SU-DHL-6 (cell line): ENCODE results near the gene TAF5L.
A peak's percentile ranks its signal among the peaks of the same experiment; 100 is the strongest.
"Not testable (repeated sequence)": the region's sequence is repeated elsewhere in the genome, so short reads cannot be mapped to it uniquely, and the experiment has no call there.

Experiments
- H2AFZ ChIP-seq: fragments of 200-600 bp; sonication (generic); 2 replicates; pipeline ENCODE4 v1.6.1; 2014; ENCODE audit warnings: low read depth, mild to moderate bottlenecking, moderate library complexity, mixed read lengths, antibody characterized with exemption, low read length; ENCODE audit not compliant: severe bottlenecking
- H3F3A ChIP-seq: fragments of 200-600 bp; shearing (Covaris generic); 2 replicates; pipeline ENCODE4 v1.6.0; 2016; ENCODE audit warnings: antibody characterized with exemption, mild to moderate bottlenecking; ENCODE audit not compliant: insufficient read depth
- H3K27ac ChIP-seq: fragments of 200-600 bp; sonication (generic); 2 replicates; pipeline ENCODE4 v1.5.1; 2016; ENCODE audit warnings: low read depth, mild to moderate bottlenecking, low read length, moderate library complexity, mixed read lengths
- H3K27me3 ChIP-seq: fragments of 200-600 bp; sonication (generic), shearing (Covaris generic); 2 replicates; pipeline ENCODE4 v1.6.0; 2014; ENCODE audit warnings: mild to moderate bottlenecking, low read length
- H3K36me3 ChIP-seq: fragments of 200-600 bp; sonication (generic); 2 replicates; pipeline ENCODE4 v1.6.1; 2014; ENCODE audit warnings: mild to moderate bottlenecking, low read length, mixed read lengths
- H3K4me2 ChIP-seq: fragments of 300-600, 200-600 bp; shearing (Covaris generic), sonication (generic); 2 replicates; pipeline ENCODE4 v1.6.0; 2014; ENCODE audit warnings: low read length, low read depth, mild to moderate bottlenecking; ENCODE audit not compliant: poor library complexity, severe bottlenecking
- H3K4me3 ChIP-seq: fragments of 200-600 bp; sonication (generic); 2 replicates; pipeline ENCODE4 v1.5.1; 2014; ENCODE audit warnings: antibody characterized with exemption, low read length, mild to moderate bottlenecking, mixed read lengths; ENCODE audit not compliant: insufficient read depth, poor library complexity, severe bottlenecking
- H3K79me2 ChIP-seq: fragments of 200-600 bp; sonication (generic); 2 replicates; pipeline ENCODE4 v1.6.1; 2014; ENCODE audit warnings: mild to moderate bottlenecking, low read length, moderate library complexity; ENCODE audit not compliant: insufficient read depth
- H3K9ac ChIP-seq: fragments of 200-600 bp; sonication (generic); 2 replicates; pipeline ENCODE4 v1.7.0; 2014; ENCODE audit warnings: mild to moderate bottlenecking, low read length
- H3K9me2 ChIP-seq: fragments of 200-600 bp; sonication (generic); replicated peaks from 2 replicates; pipeline ENCODE4 v1.6.1; 2014; ENCODE audit warnings: low read length; ENCODE audit not compliant: insufficient read depth
- H3K9me3 ChIP-seq: fragments of 200-600 bp; sonication (generic); 2 replicates; pipeline ENCODE4 v1.6.1; 2014; ENCODE audit warnings: low read length, mixed read lengths; ENCODE audit not compliant: insufficient read depth
- H4K20me1 ChIP-seq: fragments of 200-600 bp; sonication (generic); 2 replicates; pipeline ENCODE4 v1.6.1; 2014; ENCODE audit warnings: low read depth, mild to moderate bottlenecking, antibody characterized with exemption, low read length, moderate library complexity, mixed read lengths
- CTCF ChIP-seq: fragments of 200-600 bp; sonication (generic); IDR thresholded peaks from one replicate; pipeline ENCODE4 v1.5.1; 2017; ENCODE audit warnings: antibody characterized with exemption, mild to moderate bottlenecking, low read length, moderate library complexity; ENCODE audit not compliant: insufficient read depth, poor library complexity, severe bottlenecking
- EZH2phosphoT487 ChIP-seq: fragments of 200-600 bp; sonication (generic), shearing (Covaris generic); conservative IDR thresholded peaks from 2 replicates; pipeline ENCODE4 v1.6.1; 2018; ENCODE audit warnings: mild to moderate bottlenecking, antibody characterized with exemption, low read length, moderate library complexity, mixed read lengths

The TAF5L gene

DNA sequence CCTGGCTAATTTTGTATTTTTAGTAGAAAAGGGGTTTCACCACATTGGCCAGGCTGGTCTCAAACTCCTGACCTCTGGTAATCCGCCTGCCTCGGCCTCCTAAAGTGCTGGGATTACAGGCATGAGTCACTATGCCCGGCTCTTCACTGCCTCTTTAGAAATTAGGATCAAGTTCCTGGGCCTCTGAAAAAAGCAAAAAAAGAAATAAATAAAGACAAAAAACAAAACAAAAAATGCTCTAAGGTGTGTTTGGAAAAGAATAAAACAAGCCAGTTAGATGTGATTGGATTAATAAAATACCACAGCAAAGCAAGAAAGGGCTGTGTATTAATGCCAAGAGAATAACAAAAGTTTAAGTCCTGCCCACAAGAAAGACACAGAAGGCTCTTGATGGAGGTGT is 63.2 kb downstream of the TAF5L start:
- Histone ChIP-seq H3K79me2 (peaks cover 2% of the 10 kb centered on the region), H3K27me3 (no peaks in the 10 kb centered on the region), H3K4me3 (no peak overlapping the region), H3F3A (0 out of 2 replicates have a peak, but pooled peaks cover 1% of the 10 kb centered on the region), H3K4me2 (no peak overlapping the region), H3K36me3 (no peaks in the 10 kb centered on the region), H3K9me3 (no peaks in the 10 kb centered on the region), H3K9ac (no peak overlapping the region), H3K27ac (no peak overlapping the region), H2AFZ (no peak overlapping the region), H4K20me1 (no peaks in the 10 kb centered on the region), H3K9me2 (no peaks in the 10 kb centered on the region)
- TF ChIP-seq CTCF (no peak), EZH2phosphoT487 (no peak)

GRCh38 chr1:229561141-229561540 is 64.8 kb downstream of the TAF5L start:
- Histone ChIP-seq H3K9ac (no peak overlapping the region), H3K9me2 (no peaks in the 10 kb centered on the region), H3K36me3 (no peaks in the 10 kb centered on the region), H3F3A (0 out of 2 replicates have a peak, but pooled peaks cover 9% of the 10 kb centered on the region), H3K79me2 (peaks cover 18% of the 10 kb centered on the region), H3K4me2 (no peak overlapping the region), H2AFZ (no peak overlapping the region), H3K27ac (no peak overlapping the region), H3K27me3 (no peaks in the 10 kb centered on the region), H3K9me3 (no peaks in the 10 kb centered on the region), H4K20me1 (no peaks in the 10 kb centered on the region), H3K4me3 (no peak overlapping the region)
- no peak for TF ChIP-seq CTCF
- TF ChIP-seq EZH2phosphoT487 = no peak

DNA sequence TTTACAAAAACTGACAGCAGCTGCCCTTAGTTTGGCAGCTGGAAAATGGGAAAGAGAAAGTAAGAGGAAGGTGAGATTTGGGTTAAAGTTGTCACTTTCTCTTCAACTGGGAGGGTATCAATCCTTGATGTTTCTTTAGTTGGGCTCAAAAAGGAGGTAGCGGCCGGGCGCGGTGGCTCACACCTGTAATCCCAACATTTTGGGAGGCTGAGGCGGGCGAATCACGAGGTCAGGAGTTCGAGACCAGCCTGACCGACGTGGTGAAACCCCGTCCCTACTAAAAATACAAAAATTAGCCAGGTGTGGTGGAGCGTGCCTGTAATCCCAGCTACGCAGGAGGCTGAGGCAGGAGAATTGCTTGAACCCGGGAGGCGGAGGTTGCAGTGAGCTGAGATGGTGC is 65.8 kb downstream of the TAF5L start:
- Histone ChIP-seq H3K79me2 (peaks cover 27% of the 10 kb centered on the region), H3K4me2 (peak overlapping the region; percentile 95), H2AFZ (peak overlapping the region; percentile 93)
- H3K9me3 ChIP-seq, H3K36me3 ChIP-seq, H3K27me3 ChIP-seq, H3F3A ChIP-seq, H3K9ac ChIP-seq, H3K4me3 ChIP-seq, H4K20me1 ChIP-seq, H3K9me2 ChIP-seq, H3K27ac ChIP-seq: not testable (repeated sequence)

- not testable (repeated sequence) for H3K36me3 ChIP-seq, H4K20me1 ChIP-seq, H3K9me2 ChIP-seq, H3K9me3 ChIP-seq, H3F3A ChIP-seq, H3K27me3 ChIP-seq
- Histone ChIP-seq H2AFZ (peak overlapping the region; percentile 93), H3K79me2 (peaks cover 35% of the 10 kb centered on the region), H3K4me3 (peak overlapping the region; percentile 68), H3K27ac (peak overlapping the region; percentile 64; the same call in 1 of the 2 replicates), H3K4me2 (peak overlapping the region; percentile 95), H3K9ac (peak overlapping the region; percentile 68)
Observed at GRCh38 chr1:229559336-229559801, 66.6 kb downstream of the TAF5L start.
